Measurements from ENCODE around the gene UBE2F. TPM values are rescaled to one million over a fixed set of nuclear protein-coding genes. Genes with fewer than 3 reads are reported as not detected.

Gene UBE2F
- total and polyA plus RNA-seq, 9 of the 15 experiments (the other 6 are each of a cell fraction or from before 2014, with no cell fraction given): 18.1 to 88.1 (median 53.0) TPM

DNA sequence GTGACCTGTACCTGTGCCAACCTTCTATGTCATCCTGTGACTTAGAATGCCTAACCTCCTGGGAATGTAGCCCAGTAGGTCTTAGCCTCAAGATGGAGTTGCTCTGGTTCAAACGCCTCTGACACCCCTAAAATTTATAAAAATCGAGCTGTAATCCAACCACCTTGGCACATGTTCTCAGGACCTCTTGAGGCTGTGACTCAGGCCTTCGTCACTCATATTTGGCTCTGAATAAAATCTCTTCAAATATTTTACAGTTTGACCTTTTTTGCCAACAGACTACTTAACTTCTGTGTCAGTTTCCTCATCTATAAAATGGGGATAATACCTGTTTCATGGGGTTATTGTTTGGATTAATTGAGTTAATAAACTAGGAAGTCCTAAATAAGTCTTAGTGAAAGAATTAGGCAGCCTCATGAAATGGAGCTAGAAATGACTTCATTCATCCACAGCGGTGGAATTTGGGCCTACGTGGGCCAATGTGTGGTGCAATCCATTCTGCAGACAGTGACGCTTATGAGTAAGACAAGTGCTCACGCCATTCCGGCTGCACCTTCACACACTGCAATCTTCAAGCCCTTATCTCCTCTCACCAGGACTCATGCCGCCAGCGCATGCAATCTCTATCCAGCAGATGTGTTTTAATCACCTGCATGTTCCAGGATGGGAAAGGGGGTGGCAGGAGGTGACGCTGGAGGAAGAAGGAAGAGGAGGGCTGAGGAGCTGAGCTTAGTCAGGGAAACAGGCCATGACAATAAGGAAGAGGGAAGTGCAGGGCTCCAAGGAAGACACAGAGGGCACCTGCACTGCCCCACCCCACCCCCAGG lies 2.0 kb upstream of the UBE2F start (continued):
- TF ChIP-seq EP300 (IDR thresholded peaks at IDR 0.05; ENCODE audit: low read length) (peak; percentile 99), SMAD3 (CRISPR knock-in tag; conservative IDR thresholded peaks at IDR 0.05) (peak; percentile 95), FIP1L1 (IDR thresholded peaks at IDR 0.05; ENCODE audit: low read depth, low read length, poor library complexity, severe bottlenecking) (no peak), NR2F6 (CRISPR knock-in tag; IDR thresholded peaks at IDR 0.05) (peak; percentile 87; the same call in 1 of the 2 replicates), KLF10 (CRISPR knock-in tag; IDR thresholded peaks at IDR 0.05) (no peak), TBP (optimal IDR thresholded peaks at IDR 0.05; ENCODE audit: low read depth, low read length) (no peak), CC2D1A (IDR thresholded peaks at IDR 0.05) (peak; percentile 97), NBN (IDR thresholded peaks at IDR 0.05; ENCODE audit: low read depth) (peak; percentile 93), HMG20A (CRISPR knock-in tag; conservative IDR thresholded peaks at IDR 0.05) (0 out of 2 replicates have a peak, but pooled peaks have one; percentile 56), FOXA1 (IDR thresholded peaks at IDR 0.05; ENCODE audit: borderline replicate concordance) (no peak), ZNF76 (CRISPR knock-in tag; IDR thresholded peaks at IDR 0.05; ENCODE audit: borderline replicate concordance) (peak; percentile 93)
- TF ChIP-seq, protein P1, sequence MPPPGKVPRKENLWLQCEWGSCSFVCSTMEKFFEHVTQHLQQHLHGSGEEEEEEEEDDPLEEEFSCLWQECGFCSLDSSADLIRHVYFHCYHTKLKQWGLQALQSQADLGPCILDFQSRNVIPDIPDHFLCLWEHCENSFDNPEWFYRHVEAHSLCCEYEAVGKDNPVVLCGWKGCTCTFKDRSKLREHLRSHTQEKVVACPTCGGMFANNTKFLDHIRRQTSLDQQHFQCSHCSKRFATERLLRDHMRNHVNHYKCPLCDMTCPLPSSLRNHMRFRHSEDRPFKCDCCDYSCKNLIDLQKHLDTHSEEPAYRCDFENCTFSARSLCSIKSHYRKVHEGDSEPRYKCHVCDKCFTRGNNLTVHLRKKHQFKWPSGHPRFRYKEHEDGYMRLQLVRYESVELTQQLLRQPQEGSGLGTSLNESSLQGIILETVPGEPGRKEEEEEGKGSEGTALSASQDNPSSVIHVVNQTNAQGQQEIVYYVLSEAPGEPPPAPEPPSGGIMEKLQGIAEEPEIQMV (tag; conservative IDR thresholded peaks at IDR 0.05; ENCODE audit: low read depth): peak; percentile 91
- TF ChIP-seq, protein P2, sequence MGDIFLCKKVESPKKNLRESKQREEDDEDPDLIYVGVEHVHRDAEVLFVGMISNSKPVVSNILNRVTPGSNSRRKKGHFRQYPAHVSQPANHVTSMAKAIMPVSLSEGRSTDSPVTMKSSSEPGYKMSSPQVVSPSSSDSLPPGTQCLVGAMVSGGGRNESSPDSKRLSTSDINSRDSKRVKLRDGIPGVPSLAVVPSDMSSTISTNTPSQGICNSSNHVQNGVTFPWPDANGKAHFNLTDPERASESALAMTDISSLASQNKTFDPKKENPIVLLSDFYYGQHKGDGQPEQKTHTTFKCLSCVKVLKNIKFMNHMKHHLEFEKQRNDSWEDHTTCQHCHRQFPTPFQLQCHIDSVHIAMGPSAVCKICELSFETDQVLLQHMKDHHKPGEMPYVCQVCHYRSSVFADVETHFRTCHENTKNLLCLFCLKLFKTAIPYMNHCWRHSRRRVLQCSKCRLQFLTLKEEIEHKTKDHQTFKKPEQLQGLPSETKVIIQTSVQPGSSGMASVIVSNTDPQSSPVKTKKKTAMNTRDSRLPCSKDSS (IDR thresholded peaks at IDR 0.05; ENCODE audit: low read depth, partially characterized antibody): no peak
- TF ChIP-seq, protein P3, sequence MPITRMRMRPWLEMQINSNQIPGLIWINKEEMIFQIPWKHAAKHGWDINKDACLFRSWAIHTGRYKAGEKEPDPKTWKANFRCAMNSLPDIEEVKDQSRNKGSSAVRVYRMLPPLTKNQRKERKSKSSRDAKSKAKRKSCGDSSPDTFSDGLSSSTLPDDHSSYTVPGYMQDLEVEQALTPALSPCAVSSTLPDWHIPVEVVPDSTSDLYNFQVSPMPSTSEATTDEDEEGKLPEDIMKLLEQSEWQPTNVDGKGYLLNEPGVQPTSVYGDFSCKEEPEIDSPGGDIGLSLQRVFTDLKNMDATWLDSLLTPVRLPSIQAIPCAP (CRISPR knock-in tag; IDR thresholded peaks at IDR 0.05; ENCODE audit: borderline replicate concordance): no peak

All from K562 (cell line).